Hematopoietic multipotent progenitor cell (in vitro differentiated cells): ENCODE measurements around the gene NKX2-3. TPM values are rescaled to one million over a fixed set of nuclear protein-coding genes. Genes with fewer than 3 reads are reported as not detected.

Experiments used
- DNase-seq, 3 donors: peaks; one replicate each; pipeline ENCODE4 v3.0.0-alpha.2; 2011 to 2015; ENCODE audit warnings: low read depth in 2 of 3, low spot score in 2 of 3
- total RNA-seq: library from RNA; depleted of rRNA; stranded (reverse); fragments of >200 nt; gene quantifications from one replicate; pipeline ENCODE4 v1.2.3, GENCODE V29; 2012

Gene NKX2-3
- total RNA-seq, 1 donor: 15.1 TPM

DNA sequence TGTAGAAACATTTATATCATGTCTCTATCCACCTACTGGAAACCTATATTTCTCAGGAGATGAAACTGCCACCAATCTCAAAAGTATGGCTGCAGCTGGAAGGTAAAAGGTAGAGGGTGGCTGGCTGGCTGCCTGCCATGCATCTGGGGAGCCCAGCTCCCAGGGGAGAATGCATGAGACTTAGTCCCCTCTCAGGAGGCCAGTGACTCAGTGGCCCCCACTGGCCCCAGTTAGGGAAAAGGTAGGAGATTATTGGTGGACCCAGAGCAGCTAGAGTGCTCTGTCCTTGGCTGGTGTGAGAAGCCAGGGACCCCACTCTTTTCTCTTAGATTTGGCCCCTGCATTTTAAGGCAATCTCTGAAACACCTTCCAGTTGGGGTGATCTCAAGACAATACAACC is 6.8 kb upstream of the NKX2-3 start:
- DNase-seq: no peak

- DNase-seq: peak in 1 of 3 donors; percentile 30
These were observed 5.8 kb upstream of the NKX2-3 start for GRCh38 chr10:99526861-99527504.

- peak in 2 of 3 donors; percentile 51 to 52 for DNase-seq
These were observed 4.9 kb upstream of the NKX2-3 start for GRCh38 chr10:99527526-99528493.

DNA sequence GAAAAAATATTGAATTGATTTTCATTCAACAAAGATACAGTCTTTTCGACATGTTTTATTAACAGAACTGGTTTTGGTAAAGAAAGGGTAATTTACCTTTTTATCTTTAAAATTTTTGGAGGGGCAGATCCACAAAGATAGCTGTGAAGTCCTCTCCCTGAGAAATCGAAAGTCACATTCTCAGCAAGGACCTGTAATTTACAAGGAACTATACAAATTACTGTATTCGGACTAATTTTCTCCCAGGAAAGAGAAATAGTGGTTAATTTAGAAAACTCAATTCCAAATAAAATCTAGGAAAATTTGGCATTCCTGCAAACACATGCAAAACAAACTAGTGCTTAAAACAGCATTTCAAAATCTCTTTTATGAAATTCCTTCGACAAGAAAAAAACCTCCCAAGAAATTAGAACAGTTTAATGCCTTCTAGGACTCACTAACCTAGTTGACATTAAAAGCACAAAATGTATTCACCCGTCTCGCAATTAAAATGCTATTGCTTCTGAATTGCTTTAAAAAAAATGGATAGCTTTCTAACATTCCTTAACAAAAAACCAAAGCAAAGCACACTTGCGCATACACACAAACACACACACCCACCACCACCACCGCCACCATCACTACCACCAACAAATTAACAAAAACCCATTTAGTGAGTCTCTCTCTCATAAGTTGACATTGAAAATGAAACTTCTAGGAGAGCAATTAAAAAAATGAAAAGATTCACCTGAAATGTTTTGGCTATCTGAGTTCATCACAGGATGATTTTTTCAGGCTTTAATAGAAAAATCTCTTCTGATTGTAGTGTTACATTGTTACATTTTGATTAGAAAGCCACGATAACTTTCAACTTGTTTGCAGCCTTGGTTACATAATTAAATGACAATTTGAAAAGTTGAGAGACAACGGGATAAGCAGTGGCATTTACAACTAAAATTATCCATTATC is 4.0 kb upstream of the NKX2-3 start:
- peak in 1 of 3 donors; percentile 17 for DNase-seq

GRCh38 chr10:99529591-99530107 is 3.1 kb upstream of the NKX2-3 start:
- peak in 1 of 3 donors; percentile 46 for DNase-seq

GRCh38 chr10:99530108-99531025 is 2.4 kb upstream of the NKX2-3 start:
- peak in 2 of 3 donors; percentile 71 to 74 for DNase-seq

- peak in 2 of 3 donors; percentile 39 to 48 for DNase-seq
These were observed 1.6 kb upstream of the NKX2-3 start for GRCh38 chr10:99531026-99531695.

- peak in 2 of 3 donors; percentile 24 to 31 for DNase-seq
These were observed 797 bp upstream of the NKX2-3 start for GRCh38 chr10:99531696-99532593.

DNA sequence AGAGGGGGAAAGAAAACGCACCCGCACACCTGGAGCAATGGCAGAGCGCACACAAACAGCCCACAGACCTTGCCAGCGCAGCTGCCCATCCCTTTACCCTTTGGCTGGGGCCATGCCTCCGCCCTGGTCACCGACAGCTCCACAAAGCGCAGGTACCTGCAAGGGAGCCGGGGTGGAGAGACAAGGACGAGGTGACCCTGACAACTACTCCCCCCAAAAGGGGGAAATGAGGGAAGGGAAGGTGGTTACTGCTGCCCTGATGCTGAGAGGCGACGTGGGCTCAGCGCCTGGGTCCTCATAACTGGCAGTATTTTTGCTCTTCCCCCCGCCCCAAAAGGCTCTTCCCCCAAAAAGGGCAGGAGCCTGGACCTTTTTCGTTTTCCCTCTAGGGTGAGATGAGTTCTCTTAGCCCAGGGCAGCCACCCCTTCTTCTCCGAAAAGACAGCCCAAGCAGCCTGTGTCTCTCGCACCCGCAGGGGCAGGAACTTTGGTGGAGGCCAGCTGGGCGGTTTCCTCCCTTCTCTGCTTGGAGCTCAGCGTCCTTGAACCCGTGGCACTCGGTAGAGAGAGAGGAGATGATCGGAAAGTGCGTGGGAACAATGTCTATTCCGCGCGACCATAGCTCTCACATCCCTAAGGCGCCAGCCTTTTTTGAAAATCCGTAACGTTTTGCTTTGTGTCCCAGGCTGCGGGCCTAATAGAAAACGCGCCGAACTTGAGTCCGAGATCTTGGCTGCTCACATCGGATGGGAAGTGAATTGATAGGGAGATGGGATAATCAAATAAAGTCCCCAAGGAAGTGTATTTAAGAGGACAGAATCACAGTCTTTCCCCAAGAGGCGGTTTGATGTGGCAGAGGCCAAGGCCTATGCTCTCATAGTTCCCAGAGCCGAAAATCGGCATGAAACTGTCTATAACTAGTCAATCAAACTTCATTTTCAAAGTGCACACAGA is 1.0 kb downstream of the NKX2-3 start:
- no peak for DNase-seq

DNA sequence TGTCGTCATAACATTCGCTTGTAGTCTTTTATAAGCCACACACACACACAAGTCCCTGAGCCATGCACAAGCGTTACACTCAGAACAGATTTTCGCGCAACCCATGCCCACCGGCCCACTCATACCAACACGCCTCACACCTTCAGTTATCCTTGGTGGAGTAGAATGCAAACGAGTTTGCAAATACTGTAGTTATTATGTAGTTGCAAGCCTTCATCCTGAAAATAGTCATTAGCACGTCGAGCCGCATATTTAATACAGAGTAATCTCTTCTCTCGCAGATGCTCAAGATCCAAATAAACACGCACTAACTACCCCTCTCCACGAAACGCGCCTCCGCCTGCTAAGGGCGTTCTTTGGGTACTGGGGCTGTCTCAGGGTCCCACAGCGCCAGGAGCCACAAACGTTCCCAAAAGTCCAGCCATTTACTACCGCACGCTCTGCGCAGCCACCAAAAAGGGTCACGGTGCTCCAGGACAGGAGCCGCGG is 1.8 kb downstream of the NKX2-3 start:
- DNase-seq: peak in 1 of 3 donors; percentile 10

DNA sequence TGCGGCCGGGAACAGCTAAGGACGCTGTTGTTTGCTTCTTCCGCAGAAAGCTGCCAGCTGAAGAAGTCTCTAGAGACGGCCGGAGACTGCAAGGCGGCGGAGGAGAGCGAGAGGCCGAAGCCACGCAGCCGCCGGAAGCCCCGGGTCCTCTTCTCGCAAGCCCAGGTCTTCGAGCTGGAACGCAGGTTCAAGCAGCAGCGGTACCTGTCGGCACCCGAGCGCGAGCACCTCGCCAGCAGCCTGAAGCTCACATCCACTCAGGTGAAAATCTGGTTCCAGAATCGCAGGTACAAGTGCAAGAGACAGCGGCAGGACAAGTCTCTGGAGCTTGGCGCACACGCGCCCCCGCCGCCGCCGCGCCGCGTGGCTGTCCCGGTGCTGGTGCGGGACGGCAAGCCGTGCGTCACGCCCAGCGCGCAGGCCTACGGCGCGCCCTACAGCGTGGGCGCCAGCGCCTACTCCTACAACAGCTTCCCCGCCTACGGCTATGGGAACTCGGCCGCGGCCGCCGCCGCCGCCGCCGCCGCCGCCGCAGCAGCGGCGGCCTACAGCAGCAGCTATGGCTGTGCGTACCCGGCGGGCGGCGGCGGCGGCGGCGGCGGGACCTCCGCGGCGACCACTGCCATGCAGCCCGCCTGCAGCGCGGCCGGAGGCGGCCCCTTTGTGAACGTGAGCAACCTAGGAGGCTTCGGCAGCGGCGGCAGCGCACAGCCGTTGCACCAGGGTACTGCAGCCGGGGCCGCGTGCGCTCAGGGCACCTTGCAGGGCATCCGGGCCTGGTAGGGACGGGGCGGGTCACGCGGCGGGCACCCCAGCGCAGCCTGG is 2.4 kb downstream of the NKX2-3 start:
- DNase-seq: peak in 2 of 3 donors; percentile 57

DNA sequence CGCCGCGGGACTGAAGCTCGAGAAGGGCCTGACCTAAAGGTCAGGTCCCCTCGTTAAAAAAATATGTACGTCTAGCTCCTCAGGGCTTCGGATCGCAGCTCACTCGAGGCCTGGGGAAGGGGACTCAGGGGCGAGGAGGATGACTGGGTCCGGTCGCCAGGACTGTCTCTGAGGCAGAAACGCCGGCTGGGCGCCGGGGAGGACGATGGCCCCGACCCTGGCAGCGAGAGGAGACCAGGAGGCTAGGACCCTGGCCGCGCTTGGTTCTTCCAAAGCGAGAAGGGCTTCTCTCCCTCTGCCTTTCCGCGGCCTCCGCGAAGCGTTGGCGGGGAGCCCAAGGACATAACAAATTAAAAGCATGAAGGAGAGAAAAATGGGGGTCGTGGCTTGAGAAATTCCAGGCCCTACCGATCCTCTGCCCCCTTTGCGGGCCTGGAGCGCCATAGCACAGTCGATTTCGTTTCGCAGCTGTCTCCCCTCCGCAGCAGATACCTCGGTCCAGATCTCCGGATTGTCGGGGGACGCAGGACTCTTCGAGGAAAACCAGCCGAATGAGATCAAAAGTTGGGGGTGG is 3.1 kb downstream of the NKX2-3 start:
- peak in 1 of 3 donors; percentile 45 for DNase-seq

DNA sequence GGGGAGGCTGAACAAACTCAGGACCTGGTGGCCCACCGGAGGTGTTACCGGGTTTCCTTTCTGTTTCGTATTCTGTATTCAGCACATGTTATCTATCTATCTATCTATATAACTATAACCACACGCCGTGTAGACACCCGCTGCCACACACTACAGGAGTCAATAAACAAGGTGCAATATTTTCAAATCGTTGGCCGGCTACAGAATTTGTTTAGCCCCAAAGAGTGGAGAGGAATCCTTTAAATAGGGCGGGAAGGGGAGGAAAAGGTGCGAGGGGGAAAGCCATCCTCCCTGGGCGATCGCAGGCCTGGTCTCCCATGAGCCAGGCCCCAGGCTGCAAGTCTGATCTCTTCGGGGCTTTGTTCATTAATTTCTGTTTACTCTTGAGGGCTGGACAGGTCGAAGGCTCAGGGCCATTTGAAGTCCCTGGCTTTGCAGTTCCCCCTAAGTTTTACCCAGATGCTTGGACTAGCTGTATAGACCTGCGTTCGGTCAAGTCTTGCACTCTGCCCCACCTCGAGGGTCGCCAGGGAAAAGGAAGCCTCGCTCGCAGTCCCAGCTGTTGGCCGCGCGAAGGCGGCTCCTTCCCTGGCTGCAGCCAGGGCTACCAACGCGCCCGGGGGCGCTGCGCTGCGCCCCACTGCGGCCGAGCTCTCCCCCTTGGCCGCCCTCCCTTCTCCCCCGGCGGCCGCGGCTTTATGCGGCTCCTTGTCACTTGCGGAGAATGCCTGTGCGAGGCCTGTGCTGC is 3.8 kb downstream of the NKX2-3 start:
- DNase-seq: peak in 2 of 3 donors; percentile 82 to 84
